Endothelial cell of umbilical vein (primary cell): Measurements from ENCODE around the gene MYH3. TPM values are rescaled to one million over a fixed set of nuclear protein-coding genes. Genes with fewer than 3 reads are reported as not detected.

Source experiments
- BruUV-seq: library from RNA; stranded (reverse); fragments of 400-500 nt; replicated peaks from 2 replicates; lab custom pipeline; 2021; lab: Mats Ljungman, UMichigan
- CTCF ChIA-PET: fragments of 300-600, 350-600 bp; sonication (Branson Sonifier 250); formaldehyde crosslinking; loops from one replicate; lab custom pipeline; 2021; ENCODE audit warnings: antibody characterized with exemption, inconsistent platforms; lab: Charles Lee
- POLR2A ChIA-PET: fragments of 300-600, 350-600 bp; sonication (Branson Sonifier 250); formaldehyde crosslinking; loops from one replicate; lab custom pipeline; 2021; ENCODE audit warnings: antibody characterized with exemption, inconsistent platforms; lab: Charles Lee
- DNase-seq: peaks from one replicate; pipeline ENCODE4 v3.0.0-alpha.2; 2011; ENCODE audit warnings: low read depth, low spot score
- FAIRE-seq: peaks from 2 replicates; lab custom pipeline; 2011; peaks lifted over from hg19 to GRCh38; lab: Jason Lieb, UNC
- H2AFZ ChIP-seq: 2 replicates; pipeline ENCODE4 v1.6.0; 2012; ENCODE audit warnings: low read depth, low read length, control low read depth, inconsistent platforms
- H3K27ac ChIP-seq: 2 replicates; pipeline ENCODE4 v1.5.1; 2011; ENCODE audit warnings: low read depth, mild to moderate bottlenecking, control low read depth, low read length, moderate library complexity; ENCODE audit not compliant: insufficient read depth
- H3K27me3 ChIP-seq, 2 experiments: 2 replicates each; pipeline versions ENCODE4 v1.6.0 to v1.6.1; 2011; ENCODE audit warnings: low read length in 2 of 2, mixed read lengths in 1 of 2; ENCODE audit not compliant: control insufficient read depth in 2 of 2, insufficient read depth in 2 of 2
- H3K36me3 ChIP-seq, 2 experiments: 2 replicates in 1 of 2; 3 replicates in 1 of 2; pipeline ENCODE4 v1.5.1; 2011; ENCODE audit warnings: low read length in 2 of 2, mild to moderate bottlenecking in 1 of 2, moderate library complexity in 1 of 2; ENCODE audit not compliant: control insufficient read depth in 2 of 2, insufficient read depth in 2 of 2; ENCODE audit errors: extremely low read depth in 1 of 2
- H3K4me1 ChIP-seq: 3 replicates; pipeline ENCODE4 v1.5.1; 2011; ENCODE audit warnings: mild to moderate bottlenecking, low read length; ENCODE audit not compliant: control insufficient read depth, insufficient read depth; ENCODE audit errors: extremely low read depth
- H3K4me2 ChIP-seq: 2 replicates; pipeline ENCODE4 v1.6.1; 2011; ENCODE audit warnings: low read length, control low read depth, mixed read lengths; ENCODE audit not compliant: insufficient read depth
- H3K4me3 ChIP-seq, 3 experiments: fragments of 200-600 bp in 1 of 3; sonication (generic), shearing (Covaris generic) in 1 of 3; replicated peaks in 1 of 3; 2 replicates each; pipeline ENCODE4 v1.5.1; 2011 to 2016; ENCODE audit warnings: control low read depth in 3 of 3, low read length in 3 of 3, mild to moderate bottlenecking in 2 of 3, inconsistent platforms in 1 of 3, low read depth in 1 of 3, moderate library complexity in 1 of 3; ENCODE audit not compliant: insufficient read depth in 1 of 3
- H3K79me2 ChIP-seq: 2 replicates; pipeline ENCODE4 v1.6.0; 2012; ENCODE audit warnings: low read length, inconsistent platforms; ENCODE audit not compliant: control insufficient read depth, insufficient read depth
- H3K9ac ChIP-seq: replicated peaks from 2 replicates; pipeline ENCODE3; 2011; ENCODE audit warnings: low read length, control low read depth; ENCODE audit not compliant: insufficient read depth; ENCODE audit errors: extremely low read depth
- H3K9me1 ChIP-seq: replicated peaks from 3 replicates; pipeline ENCODE4 v1.6.0; 2011; ENCODE audit warnings: mild to moderate bottlenecking, low read length; ENCODE audit not compliant: control insufficient read depth, insufficient read depth; ENCODE audit errors: extremely low read depth
- H3K9me3 ChIP-seq: replicated peaks from 2 replicates; pipeline ENCODE4 v1.5.1; 2012; ENCODE audit warnings: low read length, inconsistent platforms; ENCODE audit not compliant: control insufficient read depth, insufficient read depth
- H4K20me1 ChIP-seq: replicated peaks from 2 replicates; pipeline ENCODE3; 2011; ENCODE audit warnings: mild to moderate bottlenecking, low read length; ENCODE audit not compliant: control insufficient read depth, insufficient read depth; ENCODE audit errors: extremely low read depth
- CTCF ChIP-seq, 2 donors: IDR thresholded peaks; 1 replicate in 1 of 2; 2 replicates in 1 of 2; pipeline ENCODE4 v1.5.1; 2011; ENCODE audit warnings: low read length in 2 of 2, mild to moderate bottlenecking in 2 of 2, moderate library complexity in 2 of 2, control low read depth in 1 of 2, inconsistent platforms in 1 of 2, low read depth in 1 of 2; ENCODE audit not compliant: insufficient read depth in 1 of 2; ENCODE audit errors: extremely low read depth in 1 of 2
- EZH2 ChIP-seq: IDR thresholded peaks from 2 replicates; pipeline ENCODE4 v1.6.1; 2012; ENCODE audit warnings: borderline replicate concordance, low read depth, mild to moderate bottlenecking, moderate library complexity, low read length, inconsistent platforms; ENCODE audit not compliant: severe bottlenecking
- FOS ChIP-seq: IDR thresholded peaks from 2 replicates; pipeline ENCODE4 v1.6.1; 2011; ENCODE audit warnings: mild to moderate bottlenecking, low read length, moderate library complexity, borderline replicate concordance; ENCODE audit not compliant: insufficient read depth
- GATA2 ChIP-seq: IDR thresholded peaks from 2 replicates; pipeline ENCODE4 v1.7.0; 2011; ENCODE audit warnings: low read depth, mild to moderate bottlenecking, moderate library complexity, mixed read lengths, low read length; ENCODE audit not compliant: insufficient read length, insufficient read depth
- JUN ChIP-seq: IDR thresholded peaks from 2 replicates; pipeline ENCODE4 v1.6.1; 2011; ENCODE audit warnings: borderline replicate concordance, low read depth; ENCODE audit not compliant: insufficient read length, insufficient read depth
- MAX ChIP-seq: IDR thresholded peaks from 2 replicates; pipeline ENCODE4 v1.6.1; 2011; ENCODE audit not compliant: insufficient read depth, insufficient read length
- POLR2A ChIP-seq: IDR thresholded peaks from 2 replicates; pipeline ENCODE4 v1.6.1; 2012; ENCODE audit warnings: low read depth, mild to moderate bottlenecking, control low read depth, low read length
- POLR2AphosphoS5 ChIP-seq: IDR thresholded peaks from 2 replicates; pipeline ENCODE4 v1.6.1; 2012; ENCODE audit warnings: low read depth, mild to moderate bottlenecking, control low read depth, low read length, moderate library complexity; ENCODE audit not compliant: insufficient read depth
- dilution Hi-C: fragments of 300-500 bp; cut with MboI; formaldehyde crosslinking; loops from one replicate; pipeline ENCODE4 v1.15.0; 2019; ENCODE audit warnings: low sequenced_read_pairs; ENCODE audit not compliant: extremely low pct_ligation_motif_present
- intact Hi-C: fragments of 100-400 bp; cut with micrococcal nuclease; formaldehyde crosslinking; loops from one replicate; pipeline ENCODE4 v1.10.0; 2022
- polyA plus RNA-seq, 4 experiments: library from polyadenylated mRNA; depleted of rRNA in 3 of 4; stranded (reverse) in 3 of 4; unstranded in 1 of 4; fragments of >200 nt; gene quantifications; 2 replicates each; pipeline versions ENCODE4 v1.2.1 to v1.2.3, GENCODE V29; 2011 to 2012; ENCODE audit warnings: missing spikeins in 1 of 4
- total RNA-seq: library from RNA; stranded (reverse); gene quantifications from 2 replicates; pipeline ENCODE4 v1.2.3, GENCODE V29; 2021

Gene MYH3
- total and polyA plus RNA-seq, 2 donors (not counting 3 experiments of a cell fraction or from before 2014, with no cell fraction given) = 0.65 to 0.73 TPM

DNA sequence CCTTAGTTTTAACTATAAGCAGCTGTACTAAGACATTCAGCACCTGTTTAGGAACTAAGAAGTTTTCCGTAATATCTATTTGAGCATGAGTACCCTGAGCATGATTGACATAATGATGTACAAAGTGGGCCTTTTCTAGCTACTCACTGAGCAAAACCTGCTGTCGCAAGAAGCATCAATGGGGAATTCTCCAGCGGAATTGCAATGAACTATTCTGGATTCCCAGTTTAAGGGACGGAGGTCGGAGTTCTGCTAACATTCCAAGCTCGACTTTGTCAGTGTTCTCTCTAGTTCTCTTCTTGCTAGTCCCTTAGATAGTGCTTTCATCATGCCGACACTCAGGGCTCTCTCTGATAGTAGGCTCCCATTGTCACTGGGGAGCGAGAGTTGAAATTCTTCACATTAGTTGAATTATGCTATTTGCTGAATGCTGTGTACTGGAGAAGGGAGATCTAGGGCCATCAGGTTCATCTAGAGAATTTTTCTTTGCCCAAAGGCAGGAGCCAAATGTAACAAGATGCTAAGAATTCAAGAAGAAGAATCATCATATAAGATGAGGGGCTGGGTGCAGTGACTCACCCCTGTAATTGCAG, 67.5 kb downstream of the MYH3 start:
- H3K79me2 ChIP-seq = no peaks in the 10 kb centered on the region
- no peak overlapping the region for H3K4me2 ChIP-seq
- dilution Hi-C loops (no loop called here), intact Hi-C loops (no loop called here)
- no peak overlapping the region for H2AFZ ChIP-seq
- no peaks in the 10 kb centered on the region for H3K9me1 ChIP-seq
- H4K20me1 ChIP-seq = no peaks in the 10 kb centered on the region
- no peak for TF ChIP-seq JUN
- no peak for TF ChIP-seq MAX
- no peak for TF ChIP-seq GATA2
- TF ChIP-seq CTCF (IDR thresholded peaks at IDR 0.05; ENCODE audit: extremely low read depth in 1 of 2, insufficient read depth in 1 of 2, low read depth in 1 of 2, low read length in 2 of 2) = no peak
- no peak for TF ChIP-seq POLR2A
- no peak for TF ChIP-seq POLR2AphosphoS5
- TF ChIP-seq FOS = no peak
- TF ChIP-seq EZH2 = no peak
- ChIA-PET POLR2A (no interaction called here), CTCF (no interaction called here)
- H3K27ac ChIP-seq = no peak overlapping the region
- H3K4me3 ChIP-seq = no peak overlapping the region
- no peaks in the 10 kb centered on the region for H3K9me3 ChIP-seq
- no peak for FAIRE-seq
- no peaks in the 10 kb centered on the region for H3K36me3 ChIP-seq
- no peak overlapping the region for H3K9ac ChIP-seq
- no peak for DNase-seq
- BruUV-seq = no TSS peak
- H3K4me1 ChIP-seq = no peaks in the 10 kb centered on the region
- H3K27me3 ChIP-seq = no peaks in the 10 kb centered on the region
